HCT116 (cell line): Measurements from ENCODE around the gene IL17REL. TPM values are rescaled to one million over a fixed set of nuclear protein-coding genes. Genes with fewer than 3 reads are reported as not detected.
"Not testable (repeated sequence)": the region's sequence is repeated elsewhere in the genome, so short reads cannot be mapped to it uniquely, and the experiment has no call there.

ENCODE experiments used
- ATAC-seq: fragments of 200-7000 bp; cut with Tn5 transposase; 2 replicates; pipeline ENCODE4 v1.9.1; 2020; ENCODE audit warnings: mild to moderate bottlenecking, moderate library complexity
- BruUV-seq: library from RNA; stranded (reverse); fragments of 400-500 nt; replicated peaks from 2 replicates; lab custom pipeline; 2021; lab: Mats Ljungman, UMichigan
- CTCF ChIA-PET: fragments of 300-600 bp; sonication (Branson Sonifier 250); formaldehyde crosslinking; loops from one replicate; lab custom pipeline; 2021; ENCODE audit warnings: antibody characterized with exemption; lab: Charles Lee
- POLR2A ChIA-PET: fragments of 300-600, 350-600 bp; sonication (Branson Sonifier 250); formaldehyde crosslinking; loops from one replicate; lab custom pipeline; 2021; ENCODE audit warnings: antibody characterized with exemption; lab: Charles Lee
- RAD21 ChIA-PET, 2 experiments: fragments of 300-600 bp; sonication (Branson Sonifier 250); formaldehyde crosslinking; loops; one replicate each; lab custom pipeline; 2023; ENCODE audit warnings: low total read pairs in 2 of 2; ENCODE audit not compliant: uncharacterized antibody in 2 of 2, unreplicated experiment in 2 of 2, low non-redundant PET in 1 of 2; lab: Charles Lee
- DNase-seq: peaks from one replicate; pipeline ENCODE4 v3.0.0-alpha.2; 2010; ENCODE audit warnings: low read depth, low spot score
- H2AFZ ChIP-seq: fragments of 200-600 bp; shearing (Covaris generic), sonication (generic); 2 replicates; pipeline ENCODE4 v1.6.1; 2017; ENCODE audit warnings: low read depth, mixed run types, mixed read lengths, antibody characterized with exemption, low read length; ENCODE audit not compliant: poor library complexity, severe bottlenecking
- H3K27ac ChIP-seq: 2 replicates; pipeline ENCODE4 v1.5.1; 2012; ENCODE audit warnings: low read depth, low read length
- H3K27me3 ChIP-seq: fragments of 200-600 bp; sonication (generic); 2 replicates; pipeline ENCODE4 v1.6.1; 2016; ENCODE audit warnings: mixed run types, low read length, mixed read lengths; ENCODE audit not compliant: insufficient read depth
- H3K36me3 ChIP-seq, 2 experiments: fragments of 200-500 bp in 1 of 2; fragments of 200-600 bp in 1 of 2; sonication (Bioruptor generic) in 1 of 2; sonication (generic) in 1 of 2; 2 replicates each; pipeline versions ENCODE4 v1.5.1 to v1.6.1; 2014 to 2016; ENCODE audit warnings: low read length in 2 of 2, inconsistent platforms in 1 of 2, mixed read lengths in 1 of 2, mixed run types in 1 of 2; ENCODE audit not compliant: insufficient read depth in 2 of 2, control insufficient read depth in 1 of 2
- H3K4me1 ChIP-seq, 2 experiments: fragments of 200-600 bp in 1 of 2; sonication (generic) in 1 of 2; 2 replicates each; pipeline versions ENCODE4 v1.5.1 to v1.6.1; 2012 to 2017; ENCODE audit warnings: low read length in 2 of 2, inconsistent platforms in 1 of 2, mild to moderate bottlenecking in 1 of 2, mixed read lengths in 1 of 2, mixed run types in 1 of 2, moderate library complexity in 1 of 2; ENCODE audit not compliant: insufficient read depth in 2 of 2, control insufficient read depth in 1 of 2
- H3K4me2 ChIP-seq: fragments of 200-600 bp; sonication (generic); 2 replicates; pipeline ENCODE4 v1.6.1; 2017; ENCODE audit warnings: mixed run types, low read length, mixed read lengths
- H3K4me3 ChIP-seq, 2 experiments: fragments of 200-600 bp in 1 of 2; sonication (generic) in 1 of 2; replicated peaks in 1 of 2; 2 replicates each; pipeline ENCODE4 v1.5.1; 2011 to 2016; ENCODE audit warnings: low read length in 2 of 2, control low read depth in 1 of 2, low read depth in 1 of 2, mild to moderate bottlenecking in 1 of 2, mixed read lengths in 1 of 2, mixed run types in 1 of 2
- H3K79me2 ChIP-seq: fragments of 200-600 bp; sonication (generic); 2 replicates; pipeline ENCODE4 v1.6.1; 2017; ENCODE audit warnings: mild to moderate bottlenecking, mixed run types, low read length, moderate library complexity, mixed read lengths; ENCODE audit not compliant: insufficient read depth
- H3K9ac ChIP-seq: fragments of 200-600 bp; sonication (generic); 2 replicates; pipeline ENCODE4 v1.6.1; 2016; ENCODE audit warnings: low read length, mixed read lengths
- H3K9me2 ChIP-seq: fragments of 200-600 bp; sonication (generic), shearing (Covaris generic); 2 replicates; pipeline ENCODE4 v1.6.1; 2017; ENCODE audit warnings: mixed run types, mild to moderate bottlenecking, moderate library complexity; ENCODE audit not compliant: insufficient read depth
- H3K9me3 ChIP-seq, 2 experiments: fragments of 200-500 bp in 1 of 2; fragments of 200-600 bp in 1 of 2; sonication (Bioruptor generic) in 1 of 2; sonication (generic) in 1 of 2; 2 replicates each; pipeline ENCODE4 v1.6.1; 2014 to 2017; ENCODE audit warnings: low read length in 2 of 2, mixed read lengths in 2 of 2, inconsistent platforms in 1 of 2, low read depth in 1 of 2, mild to moderate bottlenecking in 1 of 2, mixed run types in 1 of 2, moderate library complexity in 1 of 2; ENCODE audit not compliant: control insufficient read depth in 1 of 2, insufficient read depth in 1 of 2
- H4K20me1 ChIP-seq: fragments of 200-600 bp; sonication (generic), shearing (Covaris generic); 2 replicates; pipeline ENCODE4 v1.6.1; 2017; ENCODE audit warnings: mixed run types, mild to moderate bottlenecking, moderate library complexity; ENCODE audit not compliant: insufficient read depth
- CTCF ChIP-seq, 3 experiments: fragments of 200-600 bp in 1 of 3; sonication (generic) in 1 of 3; IDR thresholded peaks in 2 of 3; conservative IDR thresholded peaks in 1 of 3; 2 replicates each; pipeline ENCODE4 v1.5.1; 2012 to 2017; ENCODE audit warnings: low read depth in 2 of 3, low read length in 2 of 3, antibody characterized with exemption in 1 of 3, borderline replicate concordance in 1 of 3, control low read depth in 1 of 3, mild to moderate bottlenecking in 1 of 3, mixed read lengths in 1 of 3, mixed run types in 1 of 3, moderate library complexity in 1 of 3; ENCODE audit not compliant: insufficient read depth in 1 of 3
- EGR1 ChIP-seq: IDR thresholded peaks from 2 replicates; pipeline ENCODE4 v1.6.1; 2012; ENCODE audit warnings: low read depth
- RAD21 ChIP-seq: IDR thresholded peaks from 2 replicates; pipeline ENCODE4 v1.6.1; 2012; ENCODE audit warnings: low read depth, mild to moderate bottlenecking
- SP1 ChIP-seq: IDR thresholded peaks from 2 replicates; pipeline ENCODE4 v1.6.1; 2012; ENCODE audit warnings: low read depth
- YY1 ChIP-seq: IDR thresholded peaks from 2 replicates; pipeline ENCODE4 v1.6.1; 2011; ENCODE audit warnings: low read length, low read depth, moderate library complexity, mild to moderate bottlenecking; ENCODE audit not compliant: insufficient replicate concordance; ENCODE audit errors: extremely low read depth
- ZFX ChIP-seq: fragments of 450-650 bp; IDR thresholded peaks from 2 replicates; pipeline ENCODE4 v1.6.1; 2017
- intact Hi-C: fragments of 100-400 bp; cut with micrococcal nuclease; formaldehyde crosslinking; loops from 2 replicates; pipeline ENCODE4 v1.10.0; 2022
- total RNA-seq: library from RNA; stranded (reverse); gene quantifications from one replicate; pipeline ENCODE4 v1.2.1, GENCODE V29; 2021; ENCODE audit not compliant: unreplicated experiment

IL17REL gene
- total RNA-seq, 1 experiment from 2014 or later = not detected

DNA sequence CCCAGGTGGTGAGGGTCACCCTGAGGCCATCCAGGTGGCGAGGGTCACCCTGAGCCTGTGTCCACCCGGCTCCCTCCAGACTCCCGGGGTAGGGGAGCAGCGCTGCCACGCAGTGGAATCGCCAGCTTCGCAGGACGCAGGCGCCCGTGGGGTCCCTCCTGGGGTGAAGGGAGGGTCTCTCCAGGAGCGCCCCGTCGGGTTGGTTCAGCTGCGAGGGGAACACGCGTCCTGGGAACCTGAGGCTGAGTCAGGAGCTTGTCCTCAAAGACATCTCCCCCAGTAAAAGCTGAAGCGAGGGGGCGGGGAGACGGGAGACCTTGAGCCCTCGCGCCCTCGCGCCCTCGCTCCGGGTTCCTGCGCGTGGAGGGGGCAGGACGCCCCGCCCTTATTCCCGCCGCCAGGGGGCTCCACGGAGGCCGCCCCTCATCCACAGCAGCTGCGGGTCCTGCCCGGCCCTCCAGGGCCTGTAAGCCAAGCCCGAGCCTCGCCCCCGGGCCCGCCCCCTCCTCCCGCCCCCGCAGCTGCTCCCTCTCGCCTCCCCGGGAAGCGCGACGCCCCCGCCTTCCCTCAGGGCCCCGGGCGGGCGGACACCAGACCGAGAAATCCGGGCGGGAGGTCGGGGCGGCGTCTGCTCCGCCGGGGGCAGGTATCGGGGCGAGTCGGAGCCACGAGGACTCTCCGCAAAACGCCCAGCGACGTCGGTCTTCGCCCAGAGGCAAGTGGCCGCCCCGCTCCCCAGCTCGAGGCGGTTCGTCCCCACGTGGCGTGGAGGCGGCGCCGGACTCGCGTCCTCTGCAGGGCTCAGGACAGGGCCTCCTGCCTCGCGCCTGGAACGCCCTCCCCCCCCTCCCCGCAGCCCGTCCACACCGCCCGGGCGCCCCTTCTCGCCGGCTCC lies 29.2 kb downstream of the IL17REL start:
- H2AFZ ChIP-seq = no peak overlapping the region
- 0 out of 4 replicates have a peak, but pooled peaks cover 0 to 5% of the 10 kb centered on the region in 2 experiments for H3K9me3 ChIP-seq
- H3K4me3 ChIP-seq = no peak overlapping the region
- ChIA-PET CTCF (no interaction called here), POLR2A (no interaction called here), RAD21 (no interaction called here)
- intact Hi-C loops = no loop called here
- TF ChIP-seq CTCF (IDR thresholded peaks at IDR 0.05 in 2 of 3, conservative IDR thresholded peaks at IDR 0.05 in 1 of 3; ENCODE audit: borderline replicate concordance in 1 of 3, insufficient read depth in 1 of 3, low read depth in 2 of 3, low read length in 2 of 3) (no peak), YY1 (no peak), SP1 (no peak), ZFX (no peak), EGR1 (no peak), RAD21 (no peak)
- H3K4me2 ChIP-seq = no peak overlapping the region
- DNase-seq (no peak), ATAC-seq (no peak)
- no peak overlapping the region for H3K27ac ChIP-seq
- BruUV-seq = no TSS peak
- no peaks in the 10 kb centered on the region for H3K27me3 ChIP-seq
- no peaks in the 10 kb centered on the region for H3K79me2 ChIP-seq
- H4K20me1 ChIP-seq = no peaks in the 10 kb centered on the region
- no peaks in the 10 kb centered on the region for H3K4me1 ChIP-seq
- H3K36me3 ChIP-seq = no peaks in the 10 kb centered on the region
- H3K9me2 ChIP-seq = no peaks in the 10 kb centered on the region
- no peak overlapping the region for H3K9ac ChIP-seq

- H3K9me3 ChIP-seq, H3K9ac ChIP-seq, H2AFZ ChIP-seq, H3K9me2 ChIP-seq, RAD21 ChIA-PET, DNase-seq, CTCF ChIA-PET, H4K20me1 ChIP-seq, H3K4me3 ChIP-seq, H3K79me2 ChIP-seq, H3K4me1 ChIP-seq, H3K27me3 ChIP-seq, H3K4me2 ChIP-seq, intact Hi-C loops, POLR2A ChIA-PET, H3K36me3 ChIP-seq, BruUV-seq, H3K27ac ChIP-seq, ATAC-seq: not testable (repeated sequence)
Measured at GRCh38 chr22:49981799-49982198, 30.8 kb downstream of the IL17REL start.
